H9 (cell line): ENCODE measurements around the gene CEMIP2. TPM values are rescaled to one million over a fixed set of nuclear protein-coding genes. Genes with fewer than 3 reads are reported as not detected.

ENCODE experiments used
- DNase-seq: peaks from one replicate; pipeline ENCODE4 v3.0.0-alpha.2; 2017
- H2AFZ ChIP-seq: one replicate; pipeline ENCODE4 v1.6.1; 2013; ENCODE audit warnings: mild to moderate bottlenecking, low read length, control low read depth, moderate library complexity
- H2AK5ac ChIP-seq: 2 replicates; pipeline ENCODE4 v1.6.1; 2013; ENCODE audit warnings: low read length, control low read depth, mixed read lengths; ENCODE audit not compliant: insufficient read length
- H2BK120ac ChIP-seq: one replicate; pipeline ENCODE4 v1.6.1; 2013; ENCODE audit warnings: low read depth, mild to moderate bottlenecking, low read length, control low read depth, inconsistent platforms; ENCODE audit not compliant: poor library complexity, severe bottlenecking
- H2BK12ac ChIP-seq: 2 replicates; pipeline ENCODE4 v1.6.1; 2013; ENCODE audit warnings: low read length, control low read depth, mixed read lengths, low read depth; ENCODE audit not compliant: insufficient read length
- H2BK15ac ChIP-seq: 2 replicates; pipeline ENCODE4 v1.6.1; 2013; ENCODE audit warnings: low read depth, low read length, control low read depth
- H2BK20ac ChIP-seq: one replicate; pipeline ENCODE4 v1.6.1; 2013; ENCODE audit warnings: low read depth, mild to moderate bottlenecking, low read length, control low read depth, inconsistent platforms; ENCODE audit not compliant: poor library complexity, severe bottlenecking
- H2BK5ac ChIP-seq: 2 replicates; pipeline ENCODE4 v1.6.1; 2013; ENCODE audit warnings: low read length, control low read depth, mixed read lengths; ENCODE audit not compliant: insufficient read length
- H3K14ac ChIP-seq: 2 replicates; pipeline ENCODE4 v1.6.1; 2013; ENCODE audit warnings: low read length, control low read depth; ENCODE audit not compliant: insufficient read depth
- H3K18ac ChIP-seq: 2 replicates; pipeline ENCODE4 v1.6.1; 2013; ENCODE audit warnings: low read depth, mild to moderate bottlenecking, mixed read lengths, low read length, control low read depth; ENCODE audit not compliant: insufficient read length
- H3K23ac ChIP-seq: 2 replicates; pipeline ENCODE4 v1.6.1; 2013; ENCODE audit warnings: low read length, control low read depth, mixed read lengths, low read depth; ENCODE audit not compliant: insufficient read length
- H3K23me2 ChIP-seq: 2 replicates; pipeline ENCODE4 v1.6.1; 2013; ENCODE audit warnings: low read depth, mild to moderate bottlenecking, mixed read lengths, low read length, control low read depth; ENCODE audit not compliant: insufficient read length, poor library complexity, severe bottlenecking
- H3K27ac ChIP-seq: 2 replicates; pipeline ENCODE4 v1.5.1; 2013; ENCODE audit warnings: low read length, control low read depth, mixed read lengths, low read depth; ENCODE audit not compliant: insufficient read length
- H3K27me3 ChIP-seq: 2 replicates; pipeline ENCODE4 v1.6.1; 2013; ENCODE audit warnings: low read length, control low read depth, inconsistent platforms; ENCODE audit not compliant: insufficient read depth
- H3K4ac ChIP-seq: 2 replicates; pipeline ENCODE4 v1.6.1; 2013; ENCODE audit warnings: low read depth, mild to moderate bottlenecking, control low read depth, inconsistent platforms, low read length, moderate library complexity
- H3K4me1 ChIP-seq: 2 replicates; pipeline ENCODE4 v1.6.1; 2013; ENCODE audit warnings: low read length, control low read depth, inconsistent platforms; ENCODE audit not compliant: insufficient read depth
- H3K4me2 ChIP-seq: 2 replicates; pipeline ENCODE4 v1.6.1; 2013; ENCODE audit warnings: low read length, control low read depth, mixed read lengths; ENCODE audit not compliant: insufficient read length, insufficient read depth
- H3K56ac ChIP-seq: 2 replicates; pipeline ENCODE4 v1.6.1; 2013; ENCODE audit warnings: low read depth, mild to moderate bottlenecking, mixed read lengths, low read length, control low read depth; ENCODE audit not compliant: insufficient read length
- H3K79me1 ChIP-seq: 2 replicates; pipeline ENCODE4 v1.6.1; 2013; ENCODE audit warnings: low read depth, mild to moderate bottlenecking, moderate library complexity, low read length, control low read depth, inconsistent platforms; ENCODE audit not compliant: insufficient read depth, poor library complexity, severe bottlenecking
- H3K79me2 ChIP-seq: 2 replicates; pipeline ENCODE4 v1.6.1; 2013; ENCODE audit warnings: low read length, control low read depth, inconsistent platforms; ENCODE audit not compliant: insufficient read depth
- H3K9ac ChIP-seq: 2 replicates; pipeline ENCODE4 v1.6.1; 2013; ENCODE audit warnings: low read length, control low read depth, mixed read lengths; ENCODE audit not compliant: insufficient read length; ENCODE audit errors: extremely low read depth
- H3K9me3 ChIP-seq: one replicate; pipeline ENCODE4 v1.6.1; 2013; ENCODE audit warnings: low read depth, low read length, inconsistent platforms; ENCODE audit not compliant: control insufficient read depth
- H3T11ph ChIP-seq: one replicate; pipeline ENCODE4 v1.6.1; 2013; ENCODE audit warnings: mild to moderate bottlenecking, low read length, control low read depth, inconsistent platforms
- H4K20me1 ChIP-seq: one replicate; pipeline ENCODE4 v1.6.1; 2013; ENCODE audit not compliant: control insufficient read depth, insufficient read length, insufficient read depth
- H4K5ac ChIP-seq: 2 replicates; pipeline ENCODE4 v1.6.1; 2013; ENCODE audit warnings: low read depth, mild to moderate bottlenecking, mixed read lengths, low read length, control low read depth; ENCODE audit not compliant: insufficient read length
- H4K8ac ChIP-seq: replicated peaks from 2 replicates; pipeline ENCODE4 v1.6.1; 2013; ENCODE audit warnings: low read length, control low read depth, mixed read lengths, low read depth; ENCODE audit not compliant: insufficient read length
- H4K91ac ChIP-seq: 2 replicates; pipeline ENCODE4 v1.6.1; 2013; ENCODE audit warnings: low read depth, mild to moderate bottlenecking, moderate library complexity, mixed read lengths, low read length, control low read depth; ENCODE audit not compliant: insufficient read length
- H3K27ac Mint-ChIP-seq, 3 experiments: 2 replicates in 2 of 3; 3 replicates in 1 of 3; pipeline ENCODE4 v1.8.0; 2020 to 2021; ENCODE audit warnings: mixed read lengths in 3 of 3, mild to moderate bottlenecking in 1 of 3, moderate library complexity in 1 of 3
- H3K27me3 Mint-ChIP-seq: 2 replicates; pipeline ENCODE4 v1.8.0; 2021; ENCODE audit warnings: low read depth, mild to moderate bottlenecking, moderate library complexity, mixed read lengths
- H3K36me3 Mint-ChIP-seq, 3 experiments: 2 replicates in 2 of 3; 3 replicates in 1 of 3; pipeline ENCODE4 v1.8.0; 2020 to 2021; ENCODE audit warnings: low read depth in 3 of 3, mixed read lengths in 3 of 3; ENCODE audit not compliant: insufficient read depth in 1 of 3
- H3K4me1 Mint-ChIP-seq, 2 experiments: 2 replicates each; pipeline ENCODE4 v1.8.0; 2020; ENCODE audit warnings: mixed read lengths in 2 of 2
- H3K4me3 Mint-ChIP-seq, 2 experiments: 2 replicates in 1 of 2; 3 replicates in 1 of 2; pipeline ENCODE4 v1.8.0; 2020 to 2021; ENCODE audit warnings: mild to moderate bottlenecking in 2 of 2, mixed read lengths in 2 of 2, moderate library complexity in 1 of 2
- H3K9me3 Mint-ChIP-seq, 2 experiments: 2 replicates in 1 of 2; 3 replicates in 1 of 2; pipeline ENCODE4 v1.8.0; 2020; ENCODE audit warnings: mild to moderate bottlenecking in 2 of 2, mixed read lengths in 2 of 2, moderate library complexity in 1 of 2
- CTCF ChIP-seq: fragments of 200-600 bp; sonication (generic); conservative IDR thresholded peaks from 3 replicates; pipeline ENCODE4 v1.8.0; 2021; ENCODE audit warnings: antibody characterized with exemption, mild to moderate bottlenecking
- WGBS: extraction: QIAGEN DNeasy Blood & Tissue Kit; methylation state at CpG from one replicate; pipeline ENCODE4 v1.1.7; 2013; ENCODE audit warnings: missing lambda C conversion rate, low lambda C conversion rate, mixed read lengths; ENCODE audit not compliant: insufficient read length; ENCODE audit errors: extremely low coverage; 5-methylcytosine and 5-hydroxymethylcytosine counted together
- total RNA-seq: library from RNA; stranded (reverse); gene quantifications from 2 replicates; pipeline ENCODE4 v1.2.1, GENCODE V29; 2021

CEMIP2 gene
- total RNA-seq, 1 experiment from 2014 or later = 77.2 TPM

GRCh38 chr9:71783120-71783523, 14.8 kb upstream of the CEMIP2 start:
- H3K4me2 ChIP-seq = no peak overlapping the region
- no peak overlapping the region for H2BK20ac ChIP-seq
- H3K36me3 Mint-ChIP-seq = no peaks in the 10 kb centered on the region
- TF ChIP-seq CTCF = no peak
- no peaks in the 10 kb centered on the region for H3K4me1 ChIP-seq
- H3T11ph ChIP-seq = no peak overlapping the region
- H3K56ac ChIP-seq = no peak overlapping the region
- no peak overlapping the region for H2BK5ac ChIP-seq
- no peak overlapping the region for H3K14ac ChIP-seq
- peak; percentile 38 for DNase-seq
- no peak overlapping the region for H3K4ac ChIP-seq
- H3K9ac ChIP-seq = no peak overlapping the region
- peaks cover 7 to 8% of the 10 kb centered on the region in 2 experiments; a peak in 3 of 4 replicates for H3K4me1 Mint-ChIP-seq
- no peak overlapping the region for H2BK12ac ChIP-seq
- no peak overlapping the region for H4K91ac ChIP-seq
- no peaks in the 10 kb centered on the region for H3K79me2 ChIP-seq
- WGBS = no CpG with 5 or more reads among the region's 9 CpGs
- no peaks in the 10 kb centered on the region for H3K9me3 Mint-ChIP-seq
- H4K5ac ChIP-seq = no peak overlapping the region
- H2AK5ac ChIP-seq = no peak overlapping the region
- no peaks in the 10 kb centered on the region for H3K23me2 ChIP-seq
- no peaks in the 10 kb centered on the region for H3K27me3 Mint-ChIP-seq
- no peak overlapping the region for H3K18ac ChIP-seq
- H4K20me1 ChIP-seq = no peaks in the 10 kb centered on the region
- no peak overlapping the region for H2AFZ ChIP-seq
- H4K8ac ChIP-seq = no peak overlapping the region
- H3K9me3 ChIP-seq = no peaks in the 10 kb centered on the region
- no peak overlapping the region for H3K4me3 Mint-ChIP-seq
- H3K23ac ChIP-seq = no peak overlapping the region
- H3K27me3 ChIP-seq = no peaks in the 10 kb centered on the region
- H3K27ac ChIP-seq = no peak overlapping the region
- H3K27ac Mint-ChIP-seq = peak overlapping the region in 1 of 3 experiments; percentile 42; a peak in 1 of 7 replicates
- no peaks in the 10 kb centered on the region for H3K79me1 ChIP-seq
- H2BK120ac ChIP-seq = no peak overlapping the region
- no peak overlapping the region for H2BK15ac ChIP-seq
